GM19328 (cell line): ENCODE results near the gene IL6R.

Experiments used
- ATAC-seq: cut with Tn5 transposase; IDR thresholded peaks from one replicate; pipeline ENCODE4 v1.9.1; 2021; ENCODE audit warnings: mild to moderate bottlenecking, moderate library complexity; ENCODE audit not compliant: unreplicated experiment

IL6R gene

DNA sequence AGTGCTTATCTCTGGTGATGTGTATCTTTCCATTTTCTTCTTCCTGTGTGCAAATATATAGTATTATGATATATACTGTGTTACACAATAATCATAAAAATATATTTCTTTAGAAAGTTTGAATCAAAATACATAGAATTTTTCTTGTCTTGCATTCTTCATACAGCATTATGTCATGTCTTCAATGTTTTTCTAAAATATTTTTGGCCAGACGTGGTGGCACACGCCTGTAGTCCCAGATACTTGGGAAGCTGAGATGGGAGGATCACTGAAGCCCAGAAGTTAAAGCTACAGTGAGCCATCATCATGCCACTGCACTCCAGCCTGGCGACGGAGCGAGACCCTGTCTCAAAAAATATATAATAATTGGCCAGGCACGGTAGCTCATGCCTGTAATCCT, 41.6 kb downstream of the IL6R start:
- no peak for ATAC-seq

DNA sequence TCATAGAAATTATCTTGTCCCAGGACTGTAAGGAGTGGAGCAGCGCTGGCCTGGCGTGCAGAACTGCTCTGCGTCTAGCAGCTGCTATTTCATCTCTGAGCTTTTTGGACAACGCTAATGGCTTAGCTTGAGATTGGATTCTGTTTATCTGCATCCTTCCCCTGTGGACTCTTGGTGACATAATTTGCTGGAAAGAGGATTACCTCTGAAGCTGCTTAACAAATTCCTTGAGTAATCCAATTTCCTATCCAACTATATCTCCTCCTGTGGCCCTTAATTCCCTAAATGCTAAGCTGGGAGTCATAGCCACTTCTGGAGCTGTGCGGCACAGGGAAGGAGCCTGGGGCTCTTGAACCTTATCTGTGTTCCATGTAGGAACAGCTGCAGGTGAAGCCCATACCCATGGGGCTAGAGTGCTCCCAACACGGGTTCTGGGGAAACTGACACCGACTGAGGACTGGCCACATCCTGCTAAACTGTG, 43.2 kb downstream of the IL6R start:
- ATAC-seq = no peak

DNA sequence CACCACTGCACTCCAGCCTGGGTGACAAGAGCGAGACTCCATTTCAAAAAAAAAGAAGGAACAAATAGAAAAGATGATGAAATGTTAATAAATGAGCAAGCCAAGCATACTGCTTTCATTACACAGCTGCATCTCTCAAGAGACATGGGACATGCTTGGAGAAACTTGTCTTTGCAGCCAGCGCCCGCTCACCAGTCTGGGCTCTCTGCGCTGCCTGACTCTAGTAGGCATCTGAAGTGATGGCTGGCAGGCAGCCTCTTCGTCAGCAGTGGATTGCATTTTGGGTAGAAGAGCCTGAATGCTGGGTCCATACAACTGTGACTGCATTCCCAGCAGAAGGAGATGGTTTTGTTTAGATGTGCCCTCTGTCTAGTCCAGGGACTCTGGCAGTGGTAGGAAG, 48.0 kb downstream of the IL6R start:
- no peak for ATAC-seq

DNA sequence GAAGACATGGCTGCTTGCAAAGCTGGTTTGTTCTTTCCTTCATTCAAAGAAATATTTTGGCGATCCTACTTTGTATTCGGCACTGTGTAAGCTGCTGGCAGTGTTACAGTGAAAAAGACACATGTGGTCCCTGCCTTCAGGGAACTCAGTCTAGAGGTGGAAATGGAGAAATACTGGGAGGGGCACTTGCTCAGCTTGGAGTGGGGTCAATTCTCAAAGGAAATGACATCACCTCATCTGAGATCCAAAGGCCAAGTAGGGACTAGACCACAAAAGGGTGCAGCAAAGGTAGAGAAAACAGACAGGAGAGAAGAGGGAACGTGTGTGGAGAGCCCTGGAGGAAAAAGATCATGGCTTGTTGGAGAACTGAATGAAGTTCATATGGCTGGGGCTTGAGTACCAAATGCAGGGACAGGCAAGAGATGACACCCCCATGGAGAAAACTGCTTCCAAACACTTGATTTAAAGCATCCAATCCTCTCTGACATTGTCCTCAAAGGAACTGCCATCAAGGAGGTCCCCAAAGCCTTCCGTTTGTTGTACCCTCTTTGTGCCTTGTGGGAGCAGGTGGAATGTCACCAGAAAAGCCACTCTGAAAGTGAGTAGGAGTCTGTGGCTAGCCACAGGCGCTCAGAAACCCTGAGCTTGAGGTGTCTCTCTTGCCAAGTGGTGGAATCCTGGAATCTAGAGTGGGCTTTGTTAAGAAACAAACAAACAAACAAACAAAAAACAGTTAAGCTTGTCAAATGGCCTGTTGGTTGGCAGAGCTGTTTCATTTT, 48.6 kb downstream of the IL6R start:
- no peak for ATAC-seq

DNA sequence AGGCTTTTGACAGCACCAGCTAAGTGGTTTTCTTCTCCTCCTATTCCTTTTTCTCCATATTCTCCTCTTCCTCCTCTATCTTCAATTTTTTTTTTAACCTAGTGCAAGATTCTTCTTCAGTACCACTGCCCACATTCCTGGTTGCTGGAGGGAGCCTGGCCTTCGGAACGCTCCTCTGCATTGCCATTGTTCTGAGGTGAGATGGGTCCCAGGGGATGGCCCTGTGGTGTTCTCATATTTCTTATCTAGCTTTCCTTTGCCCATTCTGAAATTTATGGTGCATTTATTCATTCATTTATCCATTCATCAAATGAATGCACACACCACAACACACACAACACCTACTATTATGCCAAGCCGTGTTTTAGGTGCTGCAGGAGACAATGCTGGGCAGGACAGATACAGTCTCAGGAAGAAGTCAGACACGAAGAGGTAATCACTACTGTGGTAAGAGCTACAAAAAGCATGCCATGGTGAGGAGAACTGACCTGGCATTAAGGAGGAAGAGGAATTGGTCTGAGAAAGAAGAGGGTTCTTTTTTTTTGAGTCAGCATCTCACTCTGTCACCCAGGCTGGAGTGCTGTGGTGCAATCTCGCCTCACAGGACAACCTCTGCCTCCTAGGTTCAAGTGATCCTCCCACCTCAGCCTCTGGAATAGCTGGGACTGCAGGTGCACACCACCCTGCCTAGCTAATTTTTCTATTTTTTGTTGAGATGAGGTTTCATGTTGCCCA, 49.4 kb downstream of the IL6R start:
- ATAC-seq = no peak

DNA sequence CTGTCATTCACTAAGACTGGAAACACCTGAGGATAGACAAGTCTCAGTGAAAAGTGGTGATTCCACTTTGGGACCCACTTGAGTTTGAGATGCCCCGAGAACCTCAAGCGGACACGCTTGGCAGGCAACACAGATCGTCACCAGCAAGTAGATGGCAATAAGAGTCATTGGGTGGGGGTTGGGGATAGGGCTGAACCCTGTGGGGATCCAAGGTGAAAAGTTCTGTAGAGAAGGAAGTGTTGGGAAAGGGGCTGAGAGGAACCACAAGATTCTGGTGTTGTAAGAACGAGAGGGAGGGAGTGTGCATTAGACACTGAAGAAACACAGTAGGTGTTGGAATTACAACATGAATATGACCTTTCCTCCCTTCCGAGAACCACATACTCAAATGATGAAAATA, 51.5 kb downstream of the IL6R start:
- no peak for ATAC-seq

DNA sequence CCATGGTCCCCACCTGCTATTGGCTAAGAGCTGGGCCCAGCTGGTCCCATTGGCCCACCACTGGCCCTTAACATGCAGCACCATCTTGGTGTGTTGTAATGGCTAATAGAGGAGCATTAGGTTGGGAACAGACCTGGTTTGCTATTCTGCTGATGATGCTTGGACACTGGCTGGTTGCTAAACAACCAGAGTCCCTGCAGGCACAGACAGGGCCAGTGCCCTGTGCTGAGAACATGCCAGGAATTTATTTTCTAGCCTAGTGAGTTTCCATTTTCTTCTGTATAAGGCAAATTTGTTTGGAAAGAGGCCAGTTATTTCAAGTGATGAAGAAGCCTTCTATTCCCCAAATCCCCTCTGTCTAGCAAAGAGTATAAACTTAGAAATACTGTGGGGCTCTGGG, 53.9 kb downstream of the IL6R start:
- no peak for ATAC-seq

DNA sequence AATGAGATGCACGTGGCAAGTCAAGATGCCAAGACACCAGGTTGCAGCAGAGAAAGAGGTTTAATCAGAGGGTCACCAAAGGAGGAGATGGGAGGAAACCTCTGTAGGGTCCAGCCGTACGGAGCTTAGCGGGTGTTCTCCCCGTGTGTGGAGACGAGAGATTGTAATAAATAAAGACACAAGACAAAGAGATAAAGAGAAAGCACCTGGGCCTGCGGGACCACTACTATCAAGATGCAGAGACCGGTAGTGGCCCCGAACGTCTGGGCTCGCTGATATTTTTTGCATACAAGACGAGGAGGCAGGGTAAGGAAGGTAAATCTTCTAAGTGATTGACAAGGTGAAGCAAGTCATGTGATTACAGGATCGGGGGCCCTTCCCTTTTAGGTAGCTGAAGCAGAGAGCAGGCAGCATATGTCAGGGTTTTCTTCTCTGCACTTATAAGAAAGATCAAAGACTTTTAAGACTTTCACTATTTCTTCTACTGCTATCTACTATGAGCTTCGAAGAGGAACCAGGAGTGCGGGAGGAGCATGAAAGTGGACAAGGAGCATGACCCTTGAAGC, 55.6 kb downstream of the IL6R start:
- no peak for ATAC-seq

DNA sequence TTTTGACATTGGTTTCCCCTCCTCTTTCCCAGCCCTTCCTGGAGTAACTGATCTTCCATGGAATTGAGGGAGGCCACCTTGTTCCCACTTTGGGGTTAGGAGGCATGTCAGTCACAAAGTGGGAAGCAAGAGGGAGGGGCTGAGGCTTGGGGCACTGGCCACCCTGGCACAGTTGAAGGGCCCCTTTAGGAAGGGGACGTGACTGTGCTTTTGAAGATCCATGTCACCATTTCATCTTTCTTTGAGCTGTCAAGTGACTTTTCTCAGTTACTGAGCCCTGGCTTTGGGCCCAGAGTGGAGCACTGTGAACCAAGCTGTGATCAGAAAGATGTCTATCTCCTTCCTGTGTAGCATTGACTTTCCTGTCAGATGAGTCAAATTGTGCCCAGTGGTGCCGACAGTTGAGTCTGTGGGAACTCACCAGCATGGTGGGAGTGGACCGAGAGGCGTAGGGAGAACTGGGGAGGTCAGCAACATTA, 58.4 kb downstream of the IL6R start:
- ATAC-seq = no peak

DNA sequence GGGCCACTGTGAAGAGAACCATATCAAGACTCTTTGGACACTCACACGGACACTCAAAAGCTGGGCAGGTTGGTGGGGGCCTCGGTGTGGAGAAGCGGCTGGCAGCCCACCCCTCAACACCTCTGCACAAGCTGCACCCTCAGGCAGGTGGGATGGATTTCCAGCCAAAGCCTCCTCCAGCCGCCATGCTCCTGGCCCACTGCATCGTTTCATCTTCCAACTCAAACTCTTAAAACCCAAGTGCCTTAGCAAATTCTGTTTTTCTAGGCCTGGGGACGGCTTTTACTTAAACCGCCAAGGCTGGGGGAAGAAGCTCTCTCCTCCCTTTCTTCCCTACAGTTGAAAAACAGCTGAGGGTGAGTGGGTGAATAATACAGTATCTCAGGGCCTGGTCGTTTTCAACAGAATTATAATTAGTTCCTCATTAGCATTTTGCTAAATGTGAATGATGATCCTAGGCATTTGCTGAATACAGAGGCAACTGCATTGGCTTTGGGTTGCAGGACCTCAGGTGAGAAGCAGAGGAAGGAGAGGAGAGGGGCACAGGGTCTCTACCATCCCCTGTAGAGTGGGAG, 60.6 kb downstream of the IL6R start:
- no peak for ATAC-seq

DNA sequence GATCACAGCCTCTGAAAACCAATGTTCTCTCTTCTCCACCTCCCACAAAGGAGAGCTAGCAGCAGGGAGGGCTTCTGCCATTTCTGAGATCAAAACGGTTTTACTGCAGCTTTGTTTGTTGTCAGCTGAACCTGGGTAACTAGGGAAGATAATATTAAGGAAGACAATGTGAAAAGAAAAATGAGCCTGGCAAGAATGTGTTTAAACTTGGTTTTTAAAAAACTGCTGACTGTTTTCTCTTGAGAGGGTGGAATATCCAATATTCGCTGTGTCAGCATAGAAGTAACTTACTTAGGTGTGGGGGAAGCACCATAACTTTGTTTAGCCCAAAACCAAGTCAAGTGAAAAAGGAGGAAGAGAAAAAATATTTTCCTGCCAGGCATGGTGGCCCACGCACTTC, 61.1 kb downstream of the IL6R start:
- no peak for ATAC-seq

DNA sequence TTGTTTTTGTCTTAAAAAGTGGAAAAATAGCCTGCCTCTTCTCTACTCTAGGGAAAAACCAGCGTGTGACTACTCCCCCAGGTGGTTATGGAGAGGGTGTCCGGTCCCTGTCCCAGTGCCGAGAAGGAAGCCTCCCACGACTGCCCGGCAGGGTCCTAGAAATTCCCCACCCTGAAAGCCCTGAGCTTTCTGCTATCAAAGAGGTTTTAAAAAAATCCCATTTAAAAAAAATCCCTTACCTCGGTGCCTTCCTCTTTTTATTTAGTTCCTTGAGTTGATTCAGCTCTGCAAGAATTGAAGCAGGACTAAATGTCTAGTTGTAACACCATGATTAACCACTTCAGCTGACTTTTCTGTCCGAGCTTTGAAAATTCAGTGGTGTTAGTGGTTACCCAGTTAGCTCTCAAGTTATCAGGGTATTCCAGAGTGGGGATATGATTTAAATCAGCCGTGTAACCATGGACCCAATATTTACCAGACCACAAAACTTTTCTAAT, 61.8 kb downstream of the IL6R start:
- ATAC-seq = no peak

DNA sequence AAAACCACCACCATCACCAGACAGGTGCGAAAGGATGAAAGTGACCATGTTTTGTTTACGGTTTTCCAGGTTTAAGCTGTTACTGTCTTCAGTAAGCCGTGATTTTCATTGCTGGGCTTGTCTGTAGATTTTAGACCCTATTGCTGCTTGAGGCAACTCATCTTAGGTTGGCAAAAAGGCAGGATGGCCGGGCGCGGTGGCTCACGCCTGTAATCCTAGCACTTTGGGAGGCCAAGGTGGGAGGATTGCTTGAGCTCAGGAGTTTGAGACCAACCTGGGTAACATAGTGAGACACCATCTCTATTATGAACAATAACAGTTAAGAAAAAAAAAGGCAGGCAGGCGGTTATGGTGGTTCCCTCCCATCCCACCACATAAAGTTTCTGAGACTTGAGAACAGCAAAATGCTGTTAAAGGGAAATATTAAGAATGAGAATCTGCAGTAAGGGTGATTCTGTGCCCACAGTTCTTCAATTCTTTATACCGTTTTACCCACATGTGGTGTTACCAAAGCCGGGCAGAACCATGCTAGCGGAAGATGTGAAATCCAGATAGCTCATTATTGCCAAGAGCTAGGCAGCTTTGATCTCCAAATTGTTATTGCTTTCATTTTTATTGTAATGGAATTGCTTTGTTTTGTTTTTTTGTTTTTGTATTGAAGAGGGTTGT, 62.4 kb downstream of the IL6R start:
- ATAC-seq = no peak

DNA sequence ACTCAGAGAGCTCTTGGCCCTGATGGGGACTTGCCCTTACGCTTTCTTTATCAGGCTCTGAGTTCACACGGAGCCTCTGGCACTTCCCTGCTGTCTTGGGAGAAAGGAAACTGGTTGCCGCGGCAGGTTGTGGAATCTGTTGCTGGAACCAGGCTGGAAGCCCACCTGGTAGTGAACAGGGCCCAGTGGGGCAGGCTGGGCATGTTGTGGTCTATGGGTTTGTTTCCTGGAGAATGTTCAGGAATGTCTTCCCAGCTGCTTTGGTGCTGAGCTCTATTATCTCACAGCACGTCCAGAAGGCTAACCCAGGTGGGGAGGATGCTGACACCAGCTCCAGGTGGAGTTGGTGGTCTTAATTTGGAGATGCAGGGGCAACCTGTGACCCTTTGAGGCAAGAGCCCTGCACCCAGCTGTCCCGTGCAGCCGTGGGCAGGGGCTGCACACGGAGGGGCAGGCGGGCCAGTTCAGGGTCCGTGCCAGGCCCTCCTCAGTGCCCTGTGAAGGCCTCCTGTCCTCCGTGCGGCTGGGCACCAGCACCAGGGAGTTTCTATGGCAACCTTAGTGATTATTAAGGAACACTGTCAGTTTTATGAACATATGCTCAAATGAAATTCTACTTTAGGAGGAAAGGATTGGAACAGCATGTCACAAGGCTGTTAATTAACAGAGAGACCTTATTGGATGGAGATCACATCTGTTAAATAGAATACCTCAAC, 63.5 kb downstream of the IL6R start:
- ATAC-seq = no peak

DNA sequence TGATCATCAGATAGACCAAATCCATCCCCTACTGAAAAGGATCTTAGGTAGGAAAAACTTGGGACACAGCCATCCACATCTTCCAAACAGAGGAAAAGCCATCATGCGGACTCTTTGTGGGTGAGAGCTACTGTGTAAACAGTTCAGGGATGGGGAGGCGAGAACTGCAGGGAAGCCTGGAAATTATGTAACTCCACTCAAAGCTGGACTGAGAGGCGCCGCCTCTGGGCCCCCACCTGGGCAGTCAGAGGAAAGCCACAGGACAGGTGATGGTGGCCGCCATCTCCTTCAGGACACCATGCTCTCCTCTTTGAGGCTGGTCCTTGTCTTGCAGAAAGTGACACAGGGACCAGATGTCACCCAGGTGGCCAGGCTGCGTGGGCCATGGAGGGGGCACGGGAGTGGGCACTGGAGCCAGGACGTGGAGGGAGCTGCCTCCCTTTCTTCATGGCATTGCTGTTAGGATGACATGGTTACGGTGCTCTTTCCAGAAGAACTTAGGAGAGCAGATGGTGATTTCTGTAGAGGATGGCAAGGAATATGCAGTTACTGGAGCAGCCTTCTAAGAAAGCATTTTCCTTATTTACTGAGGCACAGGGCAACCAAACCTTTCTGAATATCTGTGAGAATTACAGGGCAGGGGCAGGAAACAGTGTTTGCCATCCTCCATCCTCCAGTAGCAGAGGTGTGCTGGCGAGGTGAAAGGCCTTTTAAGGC, 64.9 kb downstream of the IL6R start:
- ATAC-seq = no peak

DNA sequence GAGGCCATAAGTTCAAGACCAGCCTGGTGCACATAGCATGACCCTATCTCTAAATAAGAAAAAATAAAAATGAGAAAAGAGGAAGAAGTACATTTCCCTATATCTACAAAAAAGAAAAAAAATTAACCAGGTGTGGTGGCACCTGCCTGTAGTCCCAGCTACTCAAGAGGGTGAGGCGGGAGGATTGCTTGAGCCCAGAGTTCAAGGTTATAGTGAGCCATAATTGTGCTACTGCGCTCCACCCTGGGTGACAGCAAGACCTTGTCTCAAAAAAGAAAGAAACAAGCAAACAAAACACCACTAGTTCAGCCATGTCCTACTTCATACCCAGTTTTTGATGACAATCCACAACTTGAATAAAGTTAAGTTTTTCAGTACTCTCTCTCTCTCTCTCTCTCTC, 66.2 kb downstream of the IL6R start:
- no peak for ATAC-seq

DNA sequence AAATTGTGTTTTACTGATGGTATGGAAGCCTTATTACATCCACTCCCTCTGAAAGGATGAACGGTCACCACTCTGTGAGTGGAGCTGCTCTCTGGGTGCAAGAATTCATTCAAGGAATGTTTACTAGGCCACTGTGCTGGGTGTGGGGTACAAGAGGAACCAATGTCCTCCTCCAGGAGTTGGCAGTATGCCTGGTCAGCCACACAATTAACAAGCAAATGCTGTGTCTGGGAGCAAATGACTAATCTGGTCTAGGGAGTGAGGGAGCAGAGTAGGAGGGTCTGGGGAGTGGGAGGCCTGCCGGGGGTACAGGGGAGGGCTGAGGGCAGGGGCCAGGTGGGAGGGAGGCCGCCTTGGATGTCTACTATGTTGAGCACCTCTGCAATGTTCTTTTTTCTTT, 69.7 kb downstream of the IL6R start:
- no peak for ATAC-seq

DNA sequence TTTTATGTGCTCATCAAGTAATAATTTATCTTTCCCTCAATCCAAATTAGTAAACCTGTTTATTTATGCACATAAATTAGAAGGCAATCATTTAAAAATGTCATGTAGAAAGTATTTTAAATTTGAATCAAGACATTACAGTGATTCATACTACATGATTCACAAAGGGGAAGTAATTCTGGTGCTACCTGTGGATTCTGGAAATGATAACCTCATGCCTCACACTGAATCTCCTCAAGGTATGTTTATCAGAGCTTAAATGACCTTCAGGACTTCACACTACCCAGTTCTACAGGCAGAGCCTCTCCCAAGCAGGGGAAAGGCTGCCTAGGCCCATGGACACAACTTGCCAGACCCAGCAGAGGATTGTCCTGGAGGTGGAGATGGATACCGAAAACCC, 71.6 kb downstream of the IL6R start:
- ATAC-seq = no peak

DNA sequence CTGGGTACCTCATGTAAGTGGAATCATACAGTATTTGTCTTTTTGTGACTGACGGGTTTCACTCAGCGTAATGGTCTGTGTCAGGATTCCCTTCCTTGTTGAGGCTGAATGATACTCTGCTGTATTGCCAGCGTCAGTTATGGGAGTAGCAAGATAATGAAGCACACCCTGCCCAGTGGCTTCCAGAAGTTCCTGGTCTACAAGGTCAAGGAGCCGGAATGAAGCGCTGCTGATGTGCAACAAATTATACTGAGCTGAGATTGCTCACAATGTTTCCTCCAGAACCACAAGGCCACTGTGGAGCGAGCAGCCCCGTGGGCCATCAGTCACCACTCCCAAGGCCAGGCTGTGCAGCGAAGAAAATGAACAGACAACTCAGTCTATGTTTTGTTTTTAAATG, 72.9 kb downstream of the IL6R start:
- no peak for ATAC-seq

DNA sequence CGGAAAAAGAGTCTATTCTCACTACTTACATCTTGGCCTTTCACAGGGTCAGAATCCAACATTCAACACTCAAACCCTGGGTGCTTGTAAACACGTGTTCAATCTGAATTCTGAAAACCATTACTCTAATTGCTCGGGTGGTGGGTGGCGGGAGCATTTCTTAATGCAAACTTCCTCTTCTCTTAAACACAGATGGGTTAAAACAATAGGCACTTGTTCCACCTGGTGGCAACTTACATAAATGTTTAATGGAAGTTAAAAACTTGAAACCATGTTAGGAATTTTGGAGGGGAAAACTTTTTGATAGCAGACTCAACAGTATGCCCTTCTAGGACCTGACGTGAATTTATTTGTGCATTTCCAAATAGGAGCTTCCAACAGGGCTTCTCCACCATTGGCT, 73.5 kb downstream of the IL6R start:
- no peak for ATAC-seq
